DMS79 treated with DMSO at 0.1 percent for 48 hours (cell line): ENCODE data around the gene MGMT.

ENCODE experiments used
- DNase-seq: peaks from one replicate; lab custom pipeline; 2025; lab: John Stamatoyannopoulos, UW

The MGMT gene

GRCh38 chr10:129774736-129775401 is 307.8 kb downstream of the MGMT start:
- no peak for DNase-seq

DNA sequence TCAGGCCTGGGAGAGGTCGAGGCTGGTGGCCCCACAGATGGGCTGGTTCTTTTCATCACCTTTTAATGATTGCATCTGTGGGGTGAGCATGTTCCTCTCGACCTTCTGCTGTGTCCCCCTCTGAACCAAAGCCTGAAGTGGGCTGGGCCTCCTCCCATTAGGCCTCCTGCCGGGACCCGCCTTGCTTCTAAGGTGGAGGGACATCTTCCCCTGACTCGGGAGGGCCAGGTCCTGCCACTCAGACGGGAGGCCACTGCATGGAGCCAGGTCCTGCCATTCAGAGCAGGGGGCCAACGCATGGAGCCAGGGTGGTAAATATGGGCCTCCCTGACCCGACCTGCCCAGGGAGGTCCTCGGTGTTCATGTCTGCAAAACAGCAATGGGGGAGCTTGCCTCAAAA is 308.6 kb downstream of the MGMT start:
- DNase-seq: no peak

- no peak for DNase-seq
Observed at GRCh38 chr10:129777687-129778086, 310.6 kb downstream of the MGMT start.

DNA sequence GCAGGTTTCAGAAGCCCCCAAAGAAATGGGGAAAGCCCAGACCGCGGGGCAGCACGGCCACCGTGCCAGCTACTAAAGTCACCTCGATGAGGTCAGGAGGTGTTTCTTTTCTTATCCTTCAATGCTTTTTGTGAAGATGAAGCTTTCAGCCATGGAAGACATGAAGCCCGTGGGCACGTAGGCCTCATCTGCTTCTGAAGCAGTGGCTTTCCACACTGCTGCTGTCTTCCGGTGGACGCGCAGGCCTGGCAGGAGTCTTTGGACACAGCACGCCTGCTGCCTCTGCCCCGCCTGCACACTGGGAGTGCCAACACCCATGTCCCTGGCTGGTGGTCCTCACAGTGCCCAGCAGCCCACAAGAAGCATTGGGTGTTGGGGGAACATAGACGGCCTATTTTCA is 311.5 kb downstream of the MGMT start:
- no peak for DNase-seq

DNA sequence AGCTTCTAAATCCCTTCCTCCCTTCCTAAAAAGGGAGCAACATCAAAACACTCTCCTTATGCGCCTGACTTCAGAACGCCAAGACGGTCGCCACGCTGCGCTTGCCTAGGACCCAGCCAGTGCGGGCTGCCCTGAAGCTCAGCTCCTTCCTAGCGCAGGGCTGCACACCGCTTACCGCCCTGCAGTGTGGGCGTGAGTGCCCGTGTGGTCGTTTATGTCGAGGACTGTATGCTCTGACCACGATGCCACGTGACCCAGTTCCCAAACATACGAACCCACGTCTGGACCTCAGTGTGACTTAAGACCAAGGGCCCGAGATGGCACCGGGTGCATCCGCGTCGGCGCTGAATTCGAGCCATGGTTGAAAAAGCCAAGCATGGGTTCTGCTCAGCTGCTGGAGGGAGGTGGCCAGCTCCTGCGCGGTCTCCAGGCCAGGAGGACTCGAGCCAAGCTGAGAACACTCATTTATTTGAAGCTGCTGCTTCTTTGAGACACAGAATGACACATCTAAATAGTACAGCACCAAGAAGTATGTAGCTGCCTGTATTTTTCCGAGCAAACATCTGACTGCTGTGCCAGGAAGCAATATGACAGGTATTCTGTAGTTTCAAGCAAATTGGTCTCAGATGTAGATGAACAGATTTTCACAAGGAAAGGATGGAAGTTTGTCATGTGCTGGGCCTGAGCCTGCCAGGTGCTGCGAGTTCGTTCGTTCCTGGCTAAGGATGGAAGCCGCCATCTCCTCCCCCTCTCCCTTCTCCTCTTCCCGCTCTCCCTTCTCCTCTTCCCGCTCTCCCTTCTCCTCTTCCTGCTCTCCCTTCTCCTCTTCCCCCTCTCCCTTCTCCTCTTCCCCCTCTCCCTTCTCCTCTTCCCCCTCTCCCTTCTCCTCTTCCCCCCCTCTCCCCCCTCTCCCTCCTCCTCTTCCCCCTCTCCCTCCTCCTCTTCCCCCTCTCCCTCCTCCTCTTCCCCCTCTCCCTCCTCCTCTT is 312.4 kb downstream of the MGMT start:
- DNase-seq: no peak

DNA sequence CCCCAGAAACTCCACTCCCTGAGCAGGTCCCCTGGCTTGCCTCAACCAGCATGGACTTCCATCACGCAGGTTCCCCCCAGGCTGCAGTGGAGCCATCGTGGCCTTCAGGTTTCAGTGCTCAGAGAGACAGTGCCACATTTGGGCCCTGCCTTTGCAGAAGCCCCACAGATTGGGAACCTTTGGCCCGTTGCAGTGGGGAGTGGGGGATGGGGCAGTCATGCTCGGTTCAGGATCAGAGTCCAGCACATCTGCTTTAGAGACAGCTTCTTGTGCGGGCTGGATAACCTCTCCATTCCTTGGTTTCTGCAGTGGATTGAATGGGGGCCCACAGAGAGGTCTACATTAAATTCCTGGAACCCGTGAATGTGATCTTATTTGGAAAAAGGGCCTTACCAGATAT is 313.2 kb downstream of the MGMT start:
- no peak for DNase-seq

DNA sequence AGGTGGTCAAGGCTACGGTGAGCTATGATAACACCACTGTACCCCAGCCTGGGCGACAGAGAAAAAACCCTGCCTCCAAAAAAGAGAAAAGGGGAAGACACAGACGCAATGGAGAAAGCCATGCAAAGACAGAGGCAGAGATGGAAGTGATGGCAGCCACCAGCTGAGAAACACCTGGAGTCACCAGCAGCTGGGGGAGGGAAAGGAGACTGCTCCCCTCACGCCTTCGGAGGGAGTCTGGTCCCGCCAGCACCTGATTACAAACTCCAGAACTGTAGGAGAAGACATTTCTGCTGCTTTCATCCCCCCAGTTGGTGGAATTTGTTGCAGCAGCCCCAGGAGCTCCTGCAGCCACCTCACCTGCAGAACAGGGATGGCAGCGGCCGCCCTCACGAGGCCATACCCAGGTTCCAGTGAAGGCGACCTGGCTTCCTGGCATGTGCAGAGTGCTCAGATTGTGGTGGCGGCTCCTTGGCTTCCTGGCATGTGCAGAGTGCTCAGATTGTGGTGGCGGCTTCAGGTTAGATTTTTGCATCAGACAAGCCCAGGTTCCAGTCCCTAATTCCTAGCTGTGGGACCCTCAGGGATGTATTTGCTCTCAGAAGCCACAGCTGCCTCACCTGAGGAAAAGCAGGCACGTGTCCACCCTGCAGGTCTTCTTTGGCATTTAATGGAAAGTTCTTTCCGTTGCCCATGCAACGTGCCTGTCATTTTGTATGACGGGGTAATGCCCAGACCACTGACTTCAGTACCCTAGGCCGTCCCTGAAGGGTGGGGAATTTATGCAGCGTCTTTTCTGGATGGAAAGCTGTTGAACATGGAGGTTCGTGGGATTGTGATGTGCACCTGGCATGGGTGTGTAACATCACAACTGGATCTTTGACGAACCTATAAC is 314.1 kb downstream of the MGMT start:
- no peak for DNase-seq

DNA sequence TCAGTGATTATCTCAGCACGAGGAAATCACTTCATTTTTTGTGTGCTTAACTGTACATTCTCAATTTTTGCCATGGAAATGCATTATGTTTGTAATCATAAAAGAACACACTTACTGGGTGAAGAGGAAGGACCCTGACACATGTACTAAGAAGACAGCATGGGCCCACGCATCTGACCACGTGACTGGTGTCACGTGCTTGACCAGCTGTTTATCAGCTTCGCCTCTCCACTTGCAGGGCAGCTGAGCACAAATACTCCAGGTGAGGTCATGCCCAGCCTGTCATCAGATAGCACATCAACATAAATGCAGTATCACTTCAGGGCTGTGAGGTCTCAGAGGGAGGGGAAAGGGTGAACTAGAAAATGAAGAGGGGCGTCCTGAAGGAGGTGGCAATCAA is 317.2 kb downstream of the MGMT start:
- DNase-seq: no peak

DNA sequence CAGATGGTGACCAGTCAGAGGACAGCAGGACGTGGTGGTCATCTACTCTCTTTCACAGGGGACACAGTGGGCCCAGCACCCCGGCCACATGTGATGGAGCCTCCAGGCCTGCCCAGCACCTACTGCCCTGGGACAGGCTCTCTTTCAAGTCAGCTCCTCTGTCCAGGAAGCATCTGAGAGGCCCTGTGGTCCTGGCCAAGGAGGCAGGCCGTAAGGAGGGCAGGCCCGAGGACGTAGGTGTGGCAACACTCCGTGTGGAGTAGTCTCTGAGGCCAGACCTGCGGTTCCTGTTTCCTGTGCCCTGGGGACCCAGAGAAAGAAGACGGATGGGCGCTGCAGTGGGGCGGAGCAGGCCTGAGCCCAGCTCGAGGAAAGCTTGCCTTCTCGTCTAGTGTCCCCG is 317.9 kb downstream of the MGMT start:
- no peak for DNase-seq

GRCh38 chr10:129785536-129785981 is 318.5 kb downstream of the MGMT start:
- no peak for DNase-seq

DNA sequence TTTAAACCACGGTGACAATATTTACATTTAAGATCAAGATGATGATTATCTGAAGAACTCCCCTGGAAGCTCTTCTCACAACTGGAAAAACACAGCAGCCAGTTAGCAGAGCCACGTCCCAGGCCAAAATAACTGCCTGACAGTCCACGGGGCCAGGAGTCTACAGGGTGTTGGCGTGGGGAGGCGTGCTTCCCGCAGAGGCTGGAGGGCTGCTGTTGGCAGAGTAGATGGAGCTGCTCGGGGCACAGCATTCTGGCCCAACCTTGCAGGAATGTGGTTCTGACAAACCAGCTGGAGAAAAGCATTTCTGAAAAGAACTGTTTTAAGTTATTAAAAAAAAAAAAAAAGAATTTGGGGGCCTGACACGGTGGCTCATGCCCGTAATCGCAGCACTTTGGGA is 319.2 kb downstream of the MGMT start:
- no peak for DNase-seq

GRCh38 chr10:129787557-129787956 is 320.5 kb downstream of the MGMT start:
- no peak for DNase-seq

DNA sequence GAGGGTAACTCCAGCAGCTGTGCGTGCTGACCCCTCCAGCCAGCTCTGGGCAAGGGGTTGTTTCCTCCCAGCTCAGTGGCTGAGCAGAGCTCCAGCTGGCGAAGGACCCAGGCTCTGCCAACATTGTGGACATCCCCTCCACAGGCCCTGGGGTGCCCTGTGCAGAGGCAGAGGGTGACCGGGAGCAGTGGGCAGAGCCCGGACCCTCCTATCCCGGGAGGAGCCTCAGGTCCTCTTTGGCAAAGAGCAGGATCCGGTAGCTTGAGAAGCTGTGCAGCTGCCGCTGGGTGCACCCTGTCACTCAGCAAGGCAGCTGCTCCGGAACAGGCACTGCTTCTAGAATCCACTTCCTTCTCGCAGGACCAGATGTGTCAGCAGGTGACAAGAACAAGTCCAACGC is 321.2 kb downstream of the MGMT start:
- DNase-seq: no peak

DNA sequence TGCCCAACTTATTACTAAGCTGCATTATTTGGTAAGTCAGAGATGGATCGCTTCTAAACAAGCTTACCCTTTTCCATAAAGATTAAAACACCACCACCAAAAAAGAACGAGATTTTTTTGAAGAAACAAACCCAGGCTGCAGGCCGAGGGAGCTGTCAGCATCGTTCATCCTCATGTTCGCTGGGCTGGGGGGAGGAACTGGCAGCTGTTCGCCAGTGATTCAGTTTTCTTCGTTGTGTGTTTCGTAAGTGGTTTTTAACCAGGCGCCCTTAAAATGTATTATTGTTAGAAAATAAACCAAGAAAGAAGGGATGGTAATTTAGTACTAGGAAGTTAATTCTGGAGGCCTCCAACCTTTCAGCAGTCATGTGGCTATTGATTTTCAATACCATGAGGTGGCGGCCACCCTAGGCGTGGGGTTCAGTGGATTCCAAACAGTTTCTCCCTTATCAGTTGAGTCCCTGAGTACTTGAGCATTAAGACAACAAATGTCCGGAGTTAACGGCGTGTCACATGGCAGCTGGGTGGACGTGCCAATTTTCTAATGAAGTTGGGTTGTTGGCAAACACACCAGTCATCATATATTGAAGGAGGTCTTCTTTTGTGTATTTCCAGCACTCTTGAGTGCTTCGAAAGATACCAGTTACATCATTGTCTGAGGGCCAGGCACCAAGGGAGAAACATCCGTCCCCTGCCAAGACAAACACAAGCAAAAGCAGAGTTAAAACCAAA is 323.8 kb downstream of the MGMT start:
- peak; percentile 20 for DNase-seq

- peak; percentile 33 for DNase-seq
Observed at GRCh38 chr10:129792141-129792540, 325.1 kb downstream of the MGMT start.

GRCh38 chr10:129792864-129793263 is 325.8 kb downstream of the MGMT start:
- no peak for DNase-seq

DNA sequence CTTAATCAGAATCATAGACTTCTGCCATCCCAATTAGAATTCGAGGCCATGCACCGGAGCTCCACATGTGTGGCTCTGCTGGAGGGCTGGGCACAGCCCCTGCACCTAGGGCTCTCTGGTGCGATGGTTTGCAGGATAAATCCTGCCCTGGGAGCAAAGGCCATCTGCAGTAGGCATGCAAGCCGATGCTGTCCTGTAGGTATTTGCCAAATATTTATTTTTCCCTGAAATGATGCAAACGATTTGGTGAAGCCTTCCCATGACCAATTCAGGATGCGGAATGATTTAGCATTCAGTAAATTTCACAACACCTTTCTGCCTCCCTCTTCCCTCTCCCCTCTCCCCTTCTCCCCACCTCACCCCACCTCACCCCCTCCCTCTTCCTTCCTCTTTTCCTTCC is 326.4 kb downstream of the MGMT start:
- no peak for DNase-seq

DNA sequence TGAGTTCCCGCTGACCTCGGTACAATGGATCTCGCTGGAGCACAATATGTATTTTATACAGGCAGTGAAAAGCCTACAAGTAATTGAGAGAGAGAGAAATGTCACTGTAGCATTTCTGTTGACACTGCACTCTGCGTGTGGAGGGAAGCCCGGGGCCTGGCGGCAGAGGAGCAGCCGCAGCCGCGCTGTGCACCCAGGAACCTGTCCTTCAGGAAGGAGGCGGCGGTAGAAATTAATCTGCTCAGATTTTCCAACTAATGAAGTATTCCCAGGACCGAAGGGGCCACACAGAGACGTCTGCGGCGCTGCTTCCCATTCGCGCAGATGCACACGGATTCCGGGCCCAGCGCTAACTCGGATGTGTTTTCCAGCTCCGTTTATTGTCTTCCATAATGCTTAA is 327.0 kb downstream of the MGMT start:
- no peak for DNase-seq

- DNase-seq: no peak
Observed at GRCh38 chr10:129796710-129797420, 329.8 kb downstream of the MGMT start.

- no peak for DNase-seq
Observed at GRCh38 chr10:129799942-129800341, 332.9 kb downstream of the MGMT start.

DNA sequence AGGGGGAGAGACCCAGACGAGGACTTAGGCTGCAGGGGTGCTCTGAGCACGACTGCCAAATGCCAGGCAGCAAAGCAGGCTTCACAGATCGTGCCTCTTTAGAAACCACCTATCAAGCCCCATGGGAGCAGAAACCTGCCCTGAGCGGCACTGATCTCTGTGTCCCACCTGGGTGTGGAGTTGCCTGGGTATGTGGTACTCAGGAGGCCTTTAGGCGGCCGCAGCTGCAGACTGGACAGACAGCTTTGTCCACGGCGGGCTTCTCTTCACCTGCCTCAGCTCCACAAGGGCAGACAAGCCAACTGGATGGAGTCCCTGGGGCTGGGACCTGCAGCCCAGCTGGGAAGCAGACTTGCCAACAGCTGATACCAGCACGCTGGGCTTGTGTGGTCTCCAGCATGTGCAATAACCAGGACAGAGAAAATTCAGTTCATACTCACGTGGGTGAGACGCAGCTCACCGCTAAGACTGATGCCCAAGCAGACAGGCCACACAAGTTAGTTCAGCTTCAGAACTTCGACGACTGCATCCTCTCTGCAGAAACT is 333.8 kb downstream of the MGMT start:
- DNase-seq: no peak
